AG09309 (cell line): Measurements from ENCODE around the gene TTBK1.

Experiments used
- DNase-seq: peaks from one replicate; pipeline ENCODE4 v3.0.0-alpha.2; 2010; ENCODE audit warnings: low read depth
- H3K4me3 ChIP-seq: 2 replicates; pipeline ENCODE4 v1.5.1; 2011; ENCODE audit warnings: mild to moderate bottlenecking, low read depth, low read length, moderate library complexity; ENCODE audit not compliant: control insufficient read depth
- CTCF ChIP-seq: IDR thresholded peaks from 2 replicates; pipeline ENCODE4 v1.5.1; 2011; ENCODE audit warnings: mild to moderate bottlenecking, low read depth, low read length, inconsistent platforms; ENCODE audit not compliant: insufficient read depth, control insufficient read depth; ENCODE audit errors: missing control alignments

TTBK1 gene

DNA sequence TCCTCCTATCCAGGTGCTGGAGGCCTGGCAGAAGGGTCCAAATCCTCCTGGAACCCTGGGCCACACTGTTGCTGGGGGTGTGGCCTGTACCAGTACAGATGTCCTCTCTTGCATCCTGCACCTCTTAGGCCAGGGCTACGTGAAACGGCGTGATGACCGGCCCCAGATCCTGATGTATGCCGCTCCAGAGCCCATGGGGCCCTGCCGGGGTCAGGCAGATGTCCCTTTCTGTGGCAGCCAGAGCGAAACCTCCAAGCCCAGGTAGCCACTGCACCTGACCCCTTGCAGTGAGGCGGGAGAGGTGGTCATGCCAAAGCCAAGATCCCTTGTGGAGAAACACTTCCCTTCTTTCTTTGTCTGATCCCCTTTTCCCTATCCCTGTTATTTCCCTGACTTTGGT, 28.2 kb upstream of the TTBK1 start:
- TF ChIP-seq CTCF, result no peak
- DNase-seq, result no peak
- no peak overlapping the region for H3K4me3 ChIP-seq

GRCh38 chr6:43216200-43216599, 27.1 kb upstream of the TTBK1 start:
- DNase-seq, result no peak
- no peak for TF ChIP-seq CTCF
- H3K4me3 ChIP-seq, result no peak overlapping the region

GRCh38 chr6:43217351-43217750, 25.9 kb upstream of the TTBK1 start:
- no peak for DNase-seq
- H3K4me3 ChIP-seq, result no peak overlapping the region
- TF ChIP-seq CTCF, result no peak

DNA sequence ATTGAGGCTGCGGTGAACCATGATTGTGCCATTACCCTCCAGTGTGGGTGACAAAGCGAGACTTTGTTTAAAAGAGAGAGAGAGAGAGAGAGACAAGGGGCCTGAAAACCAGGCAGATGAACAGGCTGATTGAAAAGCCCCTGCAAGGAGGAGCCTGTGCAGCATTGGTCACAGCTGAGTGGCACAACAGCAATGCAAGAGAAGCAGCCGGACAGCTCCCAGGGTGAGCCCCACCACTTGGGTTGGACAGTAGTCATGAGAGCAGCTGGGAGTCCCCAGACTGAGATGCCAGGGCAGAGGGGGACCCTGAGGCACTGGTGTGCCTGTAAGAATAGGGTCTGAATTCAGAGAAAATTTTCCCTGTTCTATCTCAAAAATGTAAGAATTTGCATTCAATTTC, 24.2 kb upstream of the TTBK1 start:
- TF ChIP-seq CTCF, result no peak
- H3K4me3 ChIP-seq, result no peak overlapping the region
- DNase-seq, result no peak

GRCh38 chr6:43219814-43220213, 23.5 kb upstream of the TTBK1 start:
- DNase-seq, result no peak
- H3K4me3 ChIP-seq, result no peak overlapping the region
- TF ChIP-seq CTCF, result no peak

- TF ChIP-seq CTCF, result no peak
- no peak overlapping the region for H3K4me3 ChIP-seq
- no peak for DNase-seq
Observed at GRCh38 chr6:43220439-43220951, 22.8 kb upstream of the TTBK1 start.
